ENCODE measurements around the gene DHRSX.

DNA sequence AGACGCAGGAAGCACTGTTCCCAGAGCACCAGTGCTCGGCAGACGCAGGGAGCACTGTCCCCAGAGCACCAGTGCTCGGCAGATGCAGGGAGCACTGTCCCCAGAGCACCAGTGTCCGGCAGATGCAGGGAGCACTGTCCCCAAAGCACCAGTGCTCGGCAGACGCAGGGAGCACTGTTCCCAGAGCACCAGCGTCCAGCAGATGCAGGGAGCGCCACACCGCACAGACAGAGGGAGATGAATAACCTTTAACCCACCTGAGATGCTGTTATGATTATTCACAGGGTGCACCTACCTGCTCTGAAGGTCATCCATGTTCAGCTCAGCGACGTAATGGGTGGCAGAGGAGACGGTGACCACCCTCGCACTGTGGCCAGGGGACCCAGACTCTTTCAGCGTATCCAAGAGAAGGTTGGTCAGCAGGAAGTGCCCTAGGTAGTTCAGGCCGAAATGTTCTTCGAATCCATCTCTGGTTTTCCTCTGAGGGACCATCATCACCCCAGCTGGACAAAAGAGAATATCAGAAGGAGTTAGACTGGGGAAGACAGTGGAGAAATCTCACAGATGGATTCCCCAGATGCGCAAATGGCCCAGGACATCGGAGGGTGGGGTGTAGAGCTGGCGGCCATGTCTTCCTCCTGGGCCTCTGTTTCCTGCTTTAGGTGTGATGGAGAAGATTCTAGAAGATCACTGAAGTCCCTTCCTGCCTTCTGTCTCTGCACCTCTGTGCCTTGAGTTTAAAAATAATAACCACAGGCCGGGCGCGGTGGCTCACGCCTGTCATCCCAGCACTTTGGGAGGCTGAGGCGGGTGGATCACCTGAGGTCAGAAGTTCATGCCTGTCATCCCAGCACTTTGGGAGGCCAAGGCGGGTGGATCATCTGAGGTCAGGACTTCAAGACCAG is 234.1 kb downstream of the DHRSX start:
- TF ChIP-seq POLR2A (IDR thresholded peaks at IDR 0.05) = no peak
- TF ChIP-seq, protein P1, sequence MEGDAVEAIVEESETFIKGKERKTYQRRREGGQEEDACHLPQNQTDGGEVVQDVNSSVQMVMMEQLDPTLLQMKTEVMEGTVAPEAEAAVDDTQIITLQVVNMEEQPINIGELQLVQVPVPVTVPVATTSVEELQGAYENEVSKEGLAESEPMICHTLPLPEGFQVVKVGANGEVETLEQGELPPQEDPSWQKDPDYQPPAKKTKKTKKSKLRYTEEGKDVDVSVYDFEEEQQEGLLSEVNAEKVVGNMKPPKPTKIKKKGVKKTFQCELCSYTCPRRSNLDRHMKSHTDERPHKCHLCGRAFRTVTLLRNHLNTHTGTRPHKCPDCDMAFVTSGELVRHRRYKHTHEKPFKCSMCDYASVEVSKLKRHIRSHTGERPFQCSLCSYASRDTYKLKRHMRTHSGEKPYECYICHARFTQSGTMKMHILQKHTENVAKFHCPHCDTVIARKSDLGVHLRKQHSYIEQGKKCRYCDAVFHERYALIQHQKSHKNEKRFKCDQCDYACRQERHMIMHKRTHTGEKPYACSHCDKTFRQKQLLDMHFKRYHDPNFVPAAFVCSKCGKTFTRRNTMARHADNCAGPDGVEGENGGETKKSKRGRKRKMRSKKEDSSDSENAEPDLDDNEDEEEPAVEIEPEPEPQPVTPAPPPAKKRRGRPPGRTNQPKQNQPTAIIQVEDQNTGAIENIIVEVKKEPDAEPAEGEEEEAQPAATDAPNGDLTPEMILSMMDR (IDR thresholded peaks at IDR 0.05) = no peak
